PC-3 (cell line): ENCODE measurements around the gene CAPZB.

Experiments used
- CTCF ChIP-seq: fragments of 300-600 bp; sonication (generic); conservative IDR thresholded peaks from 2 replicates; pipeline ENCODE4 v1.5.1; 2017; ENCODE audit warnings: antibody characterized with exemption, low read depth, mild to moderate bottlenecking, low read length
- EZH2 ChIP-seq: fragments of 300-600 bp; sonication (generic); IDR thresholded peaks from one replicate; pipeline ENCODE4 v1.6.1; 2017; ENCODE audit warnings: antibody characterized with exemption, mild to moderate bottlenecking, low read length; ENCODE audit not compliant: unreplicated experiment
- EZH2phosphoT487 ChIP-seq: fragments of 300-600 bp; sonication (generic); IDR thresholded peaks from 2 replicates; pipeline ENCODE4 v1.6.1; 2018; ENCODE audit warnings: mild to moderate bottlenecking, antibody characterized with exemption, low read length, borderline replicate concordance

GRCh38 chr1:19427087-19427781 is 58.1 kb downstream of the CAPZB start:
- TF ChIP-seq CTCF (no peak), EZH2phosphoT487 (no peak), EZH2 (no peak)
